Measurements from ENCODE around the gene GP5. TPM values are rescaled to one million over a fixed set of nuclear protein-coding genes. Genes with fewer than 3 reads are reported as not detected.

Gene GP5
- total RNA-seq, 1 experiment from 2014 or later = not detected

DNA sequence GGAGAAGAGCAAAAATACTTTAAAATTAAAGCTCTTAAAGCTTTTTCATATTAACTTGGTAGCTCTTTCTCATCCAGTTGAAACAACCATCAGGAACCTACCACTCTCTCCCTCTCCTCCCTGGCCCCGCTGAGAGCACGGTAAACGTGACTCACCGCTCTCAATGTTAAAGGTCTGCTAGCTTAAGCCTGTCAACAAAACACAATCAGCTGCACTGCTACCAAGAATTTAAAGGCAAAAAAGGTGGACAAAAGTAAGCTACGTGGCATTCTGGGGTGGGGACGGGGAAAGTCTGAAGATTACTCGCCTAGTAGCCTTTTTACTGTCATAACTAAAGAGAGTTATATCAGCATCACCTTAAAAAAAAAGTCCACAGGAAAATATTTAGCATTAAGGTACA lies 8.4 kb upstream of the GP5 start:
- no peaks in the 10 kb centered on the region for H3K27me3 ChIP-seq

DNA sequence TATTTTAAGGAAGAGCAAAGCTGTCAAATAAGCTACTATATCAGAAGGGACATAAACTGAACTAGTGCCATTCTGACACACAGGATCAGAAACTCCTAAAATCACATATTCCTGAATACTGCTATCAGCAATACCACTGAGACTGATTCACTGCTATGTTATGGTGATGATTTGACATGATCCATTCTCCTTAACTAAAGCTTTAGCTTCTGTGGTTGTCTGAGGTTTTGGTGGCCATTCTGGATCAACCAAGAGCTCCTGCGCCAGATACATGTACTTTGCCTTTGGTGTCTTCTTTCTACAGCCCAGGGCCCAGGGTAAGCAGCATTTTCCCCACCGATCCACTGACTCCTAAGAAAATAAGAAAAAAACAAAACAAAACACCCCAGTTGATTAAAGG lies 6.7 kb upstream of the GP5 start:
- peaks cover 32% of the 10 kb centered on the region for H3K36me3 ChIP-seq
- H3K27ac ChIP-seq = no peak overlapping the region
- H3K4me1 ChIP-seq = no peaks in the 10 kb centered on the region
- H3K27me3 ChIP-seq = no peaks in the 10 kb centered on the region
- no peaks in the 10 kb centered on the region for H3K9me3 ChIP-seq (replicated peaks)
- DNase-seq = no peak
- H3K4me3 ChIP-seq = no peak overlapping the region

More for the DNA sequence above, 8.4 kb upstream of the GP5 start:
- H3K4me3 ChIP-seq = no peak overlapping the region
- peaks cover 36% of the 10 kb centered on the region for H3K36me3 ChIP-seq
- H3K4me1 ChIP-seq = no peaks in the 10 kb centered on the region
- H3K27ac ChIP-seq = no peak overlapping the region
- no peak for DNase-seq
- H3K9me3 ChIP-seq (replicated peaks) = no peaks in the 10 kb centered on the region

DNA sequence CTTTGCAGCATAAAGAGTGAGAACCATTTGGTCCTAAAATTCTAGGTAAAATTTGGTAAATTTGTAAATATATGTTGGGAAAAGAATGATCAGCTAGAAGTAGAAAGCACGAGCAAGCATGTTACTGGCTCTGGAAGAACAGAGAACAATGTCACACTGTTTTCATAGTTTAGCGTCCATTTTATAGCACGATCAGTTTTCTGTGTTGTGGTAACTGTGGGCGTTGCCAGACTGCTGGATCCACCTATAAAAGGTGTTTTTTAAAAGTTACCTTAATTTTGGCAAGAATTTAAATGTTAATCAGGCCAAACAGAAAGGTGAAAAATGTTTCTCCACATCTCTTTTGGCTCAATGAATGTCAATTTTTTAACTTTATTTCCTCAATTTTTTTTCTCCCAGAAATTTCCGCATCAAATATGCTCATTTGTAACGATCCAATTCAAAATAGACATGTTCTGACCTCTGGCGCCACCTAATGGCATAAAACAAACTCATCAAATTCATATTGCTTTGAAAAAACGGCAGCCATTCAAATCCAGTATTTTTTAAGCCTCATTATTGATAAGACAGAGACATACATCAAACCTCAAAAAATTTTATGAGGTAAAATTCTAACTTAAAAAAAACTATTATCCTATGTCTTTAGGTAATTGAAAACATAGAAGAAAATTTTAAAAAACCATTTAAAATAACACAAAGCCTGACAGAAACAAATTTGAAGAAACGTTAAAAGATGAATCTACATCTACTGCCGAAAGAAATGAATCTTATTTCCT lies 5.5 kb upstream of the GP5 start:
- Histone ChIP-seq H3K27ac (no peak overlapping the region), H3K36me3 (peaks cover 28% of the 10 kb centered on the region)

DNA sequence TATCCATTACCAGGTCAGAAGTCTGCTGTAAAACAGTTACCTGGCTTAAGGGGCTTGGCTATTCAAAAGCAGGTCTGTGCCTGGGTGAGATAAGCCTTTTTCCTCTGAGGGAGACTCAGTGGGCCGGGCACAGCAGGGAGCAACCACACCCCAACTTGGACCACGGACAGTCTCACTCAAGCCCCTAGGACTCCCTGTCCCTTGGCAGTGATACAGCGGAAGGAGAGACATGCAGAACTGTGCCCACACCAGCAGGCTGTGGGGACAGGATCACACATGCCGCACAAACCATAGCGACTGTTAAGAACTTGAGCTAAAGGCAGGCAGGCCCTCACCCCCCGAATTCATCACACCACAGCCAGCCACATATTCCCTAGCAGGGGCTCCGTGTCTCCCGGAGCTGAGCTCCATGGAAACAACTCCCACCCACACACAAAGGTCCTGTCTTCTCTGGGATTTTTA lies 2.8 kb upstream of the GP5 start:
- no peaks in the 10 kb centered on the region for H3K4me1 ChIP-seq
- no peak overlapping the region for H3K27ac ChIP-seq
- peaks cover 18% of the 10 kb centered on the region for H3K36me3 ChIP-seq
- H3K4me3 ChIP-seq = no peak overlapping the region
- H3K9me3 ChIP-seq (replicated peaks) = no peaks in the 10 kb centered on the region
- no peak for DNase-seq
- H3K27me3 ChIP-seq = no peaks in the 10 kb centered on the region

More for the DNA sequence above, 5.5 kb upstream of the GP5 start:
- no peaks in the 10 kb centered on the region for H3K4me1 ChIP-seq
- DNase-seq = peak; percentile 34 to 62
- no peaks in the 10 kb centered on the region for H3K9me3 ChIP-seq (replicated peaks)
- no peaks in the 10 kb centered on the region for H3K27me3 ChIP-seq
- no peak overlapping the region for H3K4me3 ChIP-seq

DNA sequence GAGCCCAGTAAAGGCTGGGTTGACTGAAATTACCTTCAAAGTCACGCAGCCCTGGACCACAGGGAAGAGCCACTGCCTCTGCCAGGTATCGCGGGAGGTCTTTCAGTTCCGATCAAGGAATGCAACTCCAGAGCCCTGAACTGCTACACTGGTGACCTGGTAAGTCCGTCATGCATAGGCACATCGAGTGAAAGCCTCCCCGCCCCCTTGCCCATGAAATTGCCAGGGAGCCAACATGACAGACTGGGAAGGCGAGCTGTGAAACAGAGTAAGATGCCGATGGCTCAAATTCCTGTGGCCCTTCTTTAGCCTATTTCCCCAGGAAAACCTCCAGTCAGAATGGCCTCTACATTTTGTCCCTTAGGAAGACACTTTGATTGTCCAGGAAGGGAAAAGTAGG lies 2.3 kb upstream of the GP5 start:
- H3K9me3 ChIP-seq (replicated peaks) = no peaks in the 10 kb centered on the region
- H3K4me3 ChIP-seq = no peak overlapping the region
- no peak overlapping the region for H3K27ac ChIP-seq

DNA sequence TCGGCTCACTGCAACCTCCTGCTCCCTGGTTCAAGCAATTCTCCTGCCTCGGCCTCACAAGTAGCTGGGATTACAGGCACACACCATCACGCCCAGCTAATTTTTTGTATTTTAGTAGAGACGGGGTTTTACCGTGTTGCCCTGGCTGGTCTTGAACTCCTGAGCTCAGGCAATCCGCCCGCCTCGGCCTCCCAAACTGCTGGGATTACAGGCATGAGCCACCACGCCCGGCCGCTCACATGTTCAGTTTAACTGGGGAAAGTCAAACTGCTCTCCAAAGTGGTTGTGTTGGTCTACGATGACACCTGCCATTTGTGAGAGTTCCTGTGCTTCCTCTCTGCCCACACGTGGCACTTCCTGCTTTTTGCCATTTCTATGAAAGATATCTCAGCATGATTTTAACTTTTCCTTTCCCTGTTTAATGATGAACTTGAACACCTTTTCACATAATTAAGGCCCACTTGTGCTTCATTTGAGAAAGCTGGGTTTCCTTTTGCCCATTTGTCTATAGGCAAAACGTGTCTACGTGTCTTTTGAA lies 877 bp upstream of the GP5 start:
- DNase-seq = no peak
- no peaks in the 10 kb centered on the region for H3K4me1 ChIP-seq

More for the DNA sequence above, 2.3 kb upstream of the GP5 start:
- H3K36me3 ChIP-seq = peaks cover 18% of the 10 kb centered on the region
- no peaks in the 10 kb centered on the region for H3K27me3 ChIP-seq
- H3K4me1 ChIP-seq = no peaks in the 10 kb centered on the region
- no peak for DNase-seq

DNA sequence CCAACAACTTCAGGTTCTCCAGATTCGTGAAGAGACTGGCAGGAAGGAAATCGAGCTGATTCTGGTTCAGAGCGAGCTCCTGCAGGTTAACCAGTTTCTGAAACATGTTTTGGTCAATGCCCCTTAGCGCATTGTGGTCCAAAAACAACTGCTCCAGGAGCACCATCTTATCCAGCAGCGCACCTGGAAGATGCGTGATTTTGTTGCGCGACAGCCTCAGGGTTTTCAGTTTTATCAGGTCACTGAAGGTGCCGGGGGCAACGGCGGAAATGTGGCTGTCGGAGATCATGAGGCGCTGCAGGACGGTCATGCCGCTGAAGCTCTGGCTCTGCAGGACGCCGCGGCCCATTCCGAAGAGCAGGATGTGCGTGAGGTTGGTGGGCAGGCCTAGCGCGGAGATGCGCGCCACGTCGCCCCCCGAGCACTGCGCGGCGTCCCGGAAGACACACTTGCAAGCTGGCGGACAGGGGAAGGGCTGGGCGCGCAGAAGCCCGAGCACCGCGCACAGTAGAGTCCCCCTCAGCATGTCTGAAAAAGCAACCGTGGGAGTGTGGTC lies 1.2 kb downstream of the GP5 start:
- H3K27ac ChIP-seq = no peak overlapping the region
- no peaks in the 10 kb centered on the region for H3K9me3 ChIP-seq (replicated peaks)
- 0 out of 2 replicates have a peak, but pooled peaks cover 3% of the 10 kb centered on the region for H3K36me3 ChIP-seq
- H3K4me1 ChIP-seq = no peaks in the 10 kb centered on the region
- H3K4me3 ChIP-seq = no peak overlapping the region
- H3K27me3 ChIP-seq = no peaks in the 10 kb centered on the region
- DNase-seq = no peak

More for the DNA sequence above, 877 bp upstream of the GP5 start:
- Histone ChIP-seq H3K27ac (no peak overlapping the region), H3K9me3 (replicated peaks) (no peaks in the 10 kb centered on the region), H3K4me3 (no peak overlapping the region), H3K36me3 (peaks cover 12% of the 10 kb centered on the region), H3K27me3 (no peaks in the 10 kb centered on the region)

DNA sequence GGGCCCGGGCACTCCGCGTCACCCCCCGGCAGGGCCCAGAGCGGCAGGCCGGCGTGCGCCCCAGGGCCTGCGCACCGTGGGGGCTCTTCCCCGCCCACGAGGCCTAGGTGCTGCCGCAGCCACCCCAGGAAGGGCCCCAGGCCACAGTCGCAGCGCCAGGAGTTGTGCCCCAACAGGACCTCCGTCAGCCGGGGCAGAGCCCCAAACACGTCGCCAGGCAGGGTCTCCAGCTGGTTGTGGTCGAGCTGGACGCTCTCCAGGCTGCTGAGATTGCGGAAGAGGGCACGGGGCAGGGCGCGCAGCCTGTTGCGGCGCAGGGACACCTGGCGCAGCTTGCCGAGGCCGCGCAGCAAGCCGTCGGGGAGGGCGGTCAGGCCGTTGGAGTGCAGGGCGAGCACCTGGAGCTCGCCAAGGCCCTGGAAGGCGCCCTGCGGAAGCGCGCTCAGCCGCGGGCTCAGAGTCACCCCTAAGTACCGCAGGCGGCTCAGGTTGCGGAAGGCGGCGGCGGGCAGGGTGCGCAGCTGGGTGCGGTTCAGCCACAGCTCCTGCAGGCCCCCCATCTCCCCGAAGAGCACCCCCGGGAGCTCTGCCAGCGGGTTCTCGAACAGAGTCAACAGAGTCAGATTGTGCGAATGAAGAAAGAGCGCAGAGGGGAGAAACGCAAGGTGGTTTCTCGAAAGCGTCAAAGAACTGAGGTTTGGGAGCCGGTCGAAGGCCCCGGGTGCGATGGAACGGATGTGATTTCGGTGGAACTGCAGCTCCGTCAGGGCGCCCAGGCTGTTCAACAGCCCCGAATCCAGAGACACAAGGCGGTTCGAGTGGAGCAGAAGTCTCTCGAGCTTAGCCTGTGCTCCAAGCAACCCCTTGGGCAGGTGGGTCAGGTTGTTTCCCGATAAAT lies 2.0 kb downstream of the GP5 start:
- DNase-seq = no peak
- Histone ChIP-seq H3K4me1 (no peaks in the 10 kb centered on the region), H3K9me3 (replicated peaks) (no peaks in the 10 kb centered on the region), H3K27me3 (no peaks in the 10 kb centered on the region), H3K4me3 (no peak overlapping the region), H3K27ac (no peak overlapping the region), H3K36me3 (no peaks in the 10 kb centered on the region)

DNA sequence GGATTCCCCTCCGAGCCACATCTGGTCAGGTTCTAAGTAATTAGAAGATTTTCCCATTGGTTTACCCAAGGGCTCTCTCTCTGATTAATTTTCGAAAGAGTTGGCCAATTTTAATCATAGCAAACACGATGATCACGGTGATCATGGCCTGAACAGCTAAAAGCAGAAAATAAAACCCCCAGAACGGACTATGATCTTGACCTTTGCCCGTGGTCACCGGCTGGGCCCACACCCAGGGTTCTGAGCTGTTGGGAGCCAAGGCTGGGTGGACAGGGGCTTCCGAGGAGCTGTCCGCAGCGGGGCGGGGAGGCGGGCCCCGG lies 2.6 kb downstream of the GP5 start:
- no peaks in the 10 kb centered on the region for H3K27me3 ChIP-seq
- no peaks in the 10 kb centered on the region for H3K4me1 ChIP-seq
- DNase-seq = no peak
- H3K27ac ChIP-seq = no peak overlapping the region
- no peaks in the 10 kb centered on the region for H3K36me3 ChIP-seq
- no peak overlapping the region for H3K4me3 ChIP-seq
- no peaks in the 10 kb centered on the region for H3K9me3 ChIP-seq (replicated peaks)

DNA sequence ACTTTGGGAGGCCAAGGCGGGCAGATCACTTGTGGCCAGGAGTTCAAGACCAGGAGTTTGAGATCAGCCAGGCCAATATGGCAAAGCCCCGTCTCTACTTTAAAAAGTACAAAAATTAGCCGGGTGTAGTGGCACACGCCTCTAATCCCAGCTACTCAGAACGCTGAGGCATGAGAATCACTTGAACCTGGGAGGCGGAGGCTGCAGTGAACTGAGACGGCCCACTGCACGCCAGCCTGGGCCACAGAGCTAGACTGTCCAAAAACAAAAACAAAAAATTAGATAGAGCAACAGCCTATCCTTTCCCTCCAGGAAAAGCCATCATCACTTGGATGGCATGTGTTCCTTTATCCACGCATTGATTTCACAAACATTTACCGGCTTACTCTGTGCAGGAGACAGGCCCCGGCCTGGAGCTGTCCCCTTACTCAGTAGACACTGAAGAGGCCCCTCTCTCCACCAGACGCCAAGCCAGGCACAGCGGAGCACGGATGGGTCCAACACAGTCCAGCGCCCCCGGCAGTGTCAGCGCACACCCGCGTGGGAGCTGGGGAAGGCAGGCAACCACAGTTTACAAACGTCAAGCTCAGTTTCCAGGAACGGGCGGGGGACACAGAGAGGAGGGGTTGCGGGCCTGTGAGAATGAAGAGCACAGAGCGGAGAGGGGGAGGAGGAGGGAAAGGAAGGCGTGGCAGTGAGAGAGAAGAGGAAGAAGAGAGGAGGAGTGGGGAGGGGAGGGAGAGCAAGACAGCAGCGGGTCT lies 3.1 kb downstream of the GP5 start:
- Histone ChIP-seq H3K4me1 (no peaks in the 10 kb centered on the region), H3K27ac (no peak overlapping the region), H3K36me3 (no peaks in the 10 kb centered on the region), H3K4me3 (no peak overlapping the region), H3K27me3 (no peaks in the 10 kb centered on the region), H3K9me3 (replicated peaks) (no peaks in the 10 kb centered on the region)
- no peak for DNase-seq

DNA sequence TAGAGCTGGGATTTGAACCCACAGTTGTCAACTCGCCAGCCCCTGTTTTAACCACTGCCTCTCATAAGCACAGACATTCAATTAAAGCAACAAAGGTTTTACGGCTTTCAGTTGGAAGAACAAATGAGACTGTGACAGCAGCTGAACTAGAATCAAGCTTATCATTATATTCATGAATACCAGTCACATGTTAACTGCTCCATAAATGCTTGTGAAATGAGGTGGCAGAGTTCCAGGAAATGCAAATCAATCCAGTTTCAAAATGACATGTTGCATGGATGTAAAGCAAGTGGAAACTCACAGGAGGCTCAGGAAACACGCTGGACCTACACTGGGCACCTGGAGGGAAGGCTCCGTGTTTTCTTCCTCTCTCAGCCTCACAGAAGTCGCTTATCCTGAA lies 3.9 kb downstream of the GP5 start:
- H3K4me1 ChIP-seq = no peaks in the 10 kb centered on the region
- no peak overlapping the region for H3K4me3 ChIP-seq
- no peaks in the 10 kb centered on the region for H3K27me3 ChIP-seq
- H3K9me3 ChIP-seq (replicated peaks) = no peaks in the 10 kb centered on the region
- H3K36me3 ChIP-seq = no peaks in the 10 kb centered on the region
- H3K27ac ChIP-seq = no peak overlapping the region
- no peak for DNase-seq

DNA sequence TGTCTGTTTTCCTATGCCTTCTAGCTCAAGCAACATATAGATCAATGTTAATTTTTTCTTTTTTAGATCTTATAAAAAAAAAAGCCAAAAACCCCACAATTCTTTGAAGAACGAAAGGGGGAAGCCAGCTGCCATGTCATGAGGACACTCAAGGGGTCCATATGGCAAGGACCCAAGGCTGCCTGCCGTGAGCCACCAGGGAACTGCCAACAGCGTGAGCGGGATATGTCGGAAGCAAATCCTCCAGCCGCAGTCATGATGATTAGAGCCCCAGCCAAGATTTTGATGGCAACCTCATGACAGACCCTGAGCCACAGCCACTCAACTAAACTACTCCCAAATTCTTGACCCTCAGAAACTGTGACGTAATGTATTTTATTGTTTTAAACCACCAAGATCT lies 6.5 kb downstream of the GP5 start:
- no peak overlapping the region for H3K4me3 ChIP-seq
- no peak overlapping the region for H3K27ac ChIP-seq
- H3K9me3 ChIP-seq (replicated peaks) = no peaks in the 10 kb centered on the region
- H3K27me3 ChIP-seq = no peaks in the 10 kb centered on the region
- H3K36me3 ChIP-seq = no peaks in the 10 kb centered on the region
- H3K4me1 ChIP-seq = no peaks in the 10 kb centered on the region
- no peak for DNase-seq

DNA sequence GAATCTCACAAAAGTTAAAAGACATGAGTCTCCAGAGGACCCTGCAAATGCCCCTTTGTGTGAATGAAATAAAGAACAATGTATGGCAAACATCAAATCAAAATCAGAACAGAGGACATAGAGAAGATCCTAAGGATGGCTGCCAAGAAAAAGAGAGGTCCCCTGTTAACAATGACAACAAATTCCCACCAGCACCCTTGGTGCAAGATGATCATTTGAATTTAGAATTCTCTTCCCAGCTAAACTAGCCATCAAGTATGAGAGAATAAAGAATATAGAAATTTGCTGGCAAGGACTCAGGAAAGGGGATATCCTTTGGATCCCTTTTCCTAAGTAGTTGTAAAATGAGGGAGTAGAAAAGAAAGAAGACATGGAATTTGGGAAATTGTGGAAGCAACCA lies 8.2 kb downstream of the GP5 start:
- no peaks in the 10 kb centered on the region for H3K4me1 ChIP-seq
- H3K9me3 ChIP-seq (replicated peaks) = no peaks in the 10 kb centered on the region
- H3K4me3 ChIP-seq = no peak overlapping the region
- DNase-seq = no peak
- H3K27me3 ChIP-seq = no peaks in the 10 kb centered on the region
- H3K27ac ChIP-seq = no peak overlapping the region
- no peaks in the 10 kb centered on the region for H3K36me3 ChIP-seq

DNA sequence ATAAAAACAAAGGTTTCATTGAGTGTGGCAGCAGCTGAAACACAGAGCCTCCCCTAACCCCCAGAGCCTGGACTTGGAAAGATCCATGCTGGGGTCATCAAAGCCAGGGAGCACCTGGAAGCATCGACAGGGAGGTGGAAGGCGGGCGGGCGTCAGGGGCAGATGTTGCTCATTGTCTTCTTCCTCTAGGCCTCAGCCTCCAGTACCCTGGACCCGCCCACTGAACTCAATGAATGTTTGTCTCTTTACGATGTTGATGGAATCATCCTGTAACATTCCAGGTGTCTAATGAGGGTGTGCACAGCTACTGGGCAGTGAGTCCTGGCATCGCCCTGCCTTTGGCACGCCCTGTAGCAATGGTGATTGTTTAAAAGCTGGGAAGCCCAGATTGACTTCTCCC lies 9.8 kb downstream of the GP5 start:
- no peaks in the 10 kb centered on the region for H3K27me3 ChIP-seq
- no peaks in the 10 kb centered on the region for H3K9me3 ChIP-seq (replicated peaks)
- H3K36me3 ChIP-seq = no peaks in the 10 kb centered on the region
- no peaks in the 10 kb centered on the region for H3K4me1 ChIP-seq
- H3K27ac ChIP-seq = no peak overlapping the region
- no peak for DNase-seq
- no peak overlapping the region for H3K4me3 ChIP-seq
